LNCAP (cell line): ENCODE results near the gene C20orf173.

Experiments used
- TF ChIP-seq, protein P1 (sequence below): fragments of 450-650 bp; IDR thresholded peaks from 2 replicates; pipeline ENCODE4 v1.5.1; 2017; ENCODE audit warnings: mild to moderate bottlenecking

The C20orf173 gene

GRCh38 chr20:35503281-35503680, 26.2 kb downstream of the C20orf173 start:
- TF ChIP-seq, protein P1, sequence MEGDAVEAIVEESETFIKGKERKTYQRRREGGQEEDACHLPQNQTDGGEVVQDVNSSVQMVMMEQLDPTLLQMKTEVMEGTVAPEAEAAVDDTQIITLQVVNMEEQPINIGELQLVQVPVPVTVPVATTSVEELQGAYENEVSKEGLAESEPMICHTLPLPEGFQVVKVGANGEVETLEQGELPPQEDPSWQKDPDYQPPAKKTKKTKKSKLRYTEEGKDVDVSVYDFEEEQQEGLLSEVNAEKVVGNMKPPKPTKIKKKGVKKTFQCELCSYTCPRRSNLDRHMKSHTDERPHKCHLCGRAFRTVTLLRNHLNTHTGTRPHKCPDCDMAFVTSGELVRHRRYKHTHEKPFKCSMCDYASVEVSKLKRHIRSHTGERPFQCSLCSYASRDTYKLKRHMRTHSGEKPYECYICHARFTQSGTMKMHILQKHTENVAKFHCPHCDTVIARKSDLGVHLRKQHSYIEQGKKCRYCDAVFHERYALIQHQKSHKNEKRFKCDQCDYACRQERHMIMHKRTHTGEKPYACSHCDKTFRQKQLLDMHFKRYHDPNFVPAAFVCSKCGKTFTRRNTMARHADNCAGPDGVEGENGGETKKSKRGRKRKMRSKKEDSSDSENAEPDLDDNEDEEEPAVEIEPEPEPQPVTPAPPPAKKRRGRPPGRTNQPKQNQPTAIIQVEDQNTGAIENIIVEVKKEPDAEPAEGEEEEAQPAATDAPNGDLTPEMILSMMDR: no peak

DNA sequence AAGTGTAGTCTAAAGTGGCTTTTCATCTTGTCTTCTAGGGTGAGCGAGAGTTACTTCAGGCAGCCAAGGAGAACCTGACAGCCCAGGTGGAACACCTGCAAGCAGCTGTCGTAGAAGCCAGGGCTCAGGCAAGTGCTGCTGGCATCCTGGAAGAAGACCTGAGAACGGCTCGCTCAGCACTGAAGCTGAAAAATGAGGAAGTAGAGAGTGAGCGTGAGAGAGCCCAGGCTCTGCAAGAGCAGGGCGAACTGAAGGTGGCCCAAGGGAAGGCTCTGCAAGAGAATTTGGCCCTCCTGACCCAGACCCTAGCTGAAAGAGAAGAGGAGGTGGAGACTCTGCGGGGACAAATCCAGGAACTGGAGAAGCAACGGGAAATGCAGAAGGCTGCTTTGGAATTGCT, 27.1 kb downstream of the C20orf173 start:
- TF ChIP-seq, protein P1: no peak

GRCh38 chr20:35499271-35499670, 30.2 kb downstream of the C20orf173 start:
- TF ChIP-seq, protein P1: no peak

- TF ChIP-seq, protein P1: no peak
Observed at GRCh38 chr20:35497780-35498189, 31.7 kb downstream of the C20orf173 start.

- TF ChIP-seq, protein P1: no peak
Observed at GRCh38 chr20:35497320-35497719, 32.1 kb downstream of the C20orf173 start.

DNA sequence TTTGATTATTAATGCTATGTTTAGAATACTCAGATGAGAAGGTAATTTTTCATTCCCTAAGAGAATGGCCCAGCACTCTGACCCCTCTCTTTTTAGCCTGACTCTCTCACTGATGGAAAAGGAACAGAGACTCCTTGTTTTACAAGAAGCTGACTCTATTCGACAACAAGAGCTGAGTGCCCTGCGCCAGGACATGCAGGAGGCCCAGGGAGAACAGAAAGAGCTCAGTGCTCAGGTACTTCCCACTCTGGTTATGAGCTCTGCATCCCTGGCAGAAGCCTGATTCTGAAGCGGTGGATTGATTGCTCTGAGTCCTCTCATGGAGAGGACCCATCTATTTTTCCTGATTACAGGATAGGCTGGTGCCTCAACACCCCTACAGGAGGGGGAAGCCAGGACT, 33.0 kb downstream of the C20orf173 start:
- TF ChIP-seq, protein P1: no peak

- TF ChIP-seq, protein P1: no peak
Observed at GRCh38 chr20:35492352-35492751, 37.1 kb downstream of the C20orf173 start.

GRCh38 chr20:35491823-35492222, 37.6 kb downstream of the C20orf173 start:
- TF ChIP-seq, protein P1: no peak
